Panc1 (cell line): Measurements from ENCODE around the gene ZBTB40. TPM values are rescaled to one million over a fixed set of nuclear protein-coding genes. Genes with fewer than 3 reads are reported as not detected.

Experiments
- ATAC-seq: fragments of 200-7000 bp; cut with Tn5 transposase; 2 replicates; pipeline ENCODE4 v1.9.1; 2020; ENCODE audit warnings: mild to moderate bottlenecking, moderate library complexity
- BruUV-seq: library from RNA; stranded (reverse); fragments of 400-500 nt; replicated peaks from 2 replicates; lab custom pipeline; 2021; lab: Mats Ljungman, UMichigan
- CTCF ChIA-PET: fragments of 300-600 bp; sonication (Branson Sonifier 250); formaldehyde crosslinking; loops from one replicate; lab custom pipeline; 2022; ENCODE audit warnings: antibody characterized with exemption; lab: Charles Lee
- POLR2A ChIA-PET: fragments of 300-600 bp; sonication (Branson Sonifier 250); formaldehyde crosslinking; loops from one replicate; lab custom pipeline; 2022; ENCODE audit warnings: antibody characterized with exemption; lab: Charles Lee
- DNase-seq: peaks from one replicate; pipeline ENCODE4 v3.0.0-alpha.2; 2010; ENCODE audit warnings: low read depth, low spot score
- H3K27ac ChIP-seq: 2 replicates; pipeline ENCODE4 v1.5.1; 2011; ENCODE audit warnings: mild to moderate bottlenecking, low read length, inconsistent platforms
- H3K27me3 ChIP-seq: fragments of 200-500 bp; sonication (Bioruptor generic); 2 replicates; pipeline ENCODE4 v1.6.0; 2014; ENCODE audit warnings: low read length, inconsistent platforms; ENCODE audit not compliant: control insufficient read depth, insufficient read depth
- H3K36me3 ChIP-seq: fragments of 200-500 bp; sonication (Bioruptor generic); 2 replicates; pipeline ENCODE4 v1.5.1; 2014; ENCODE audit warnings: inconsistent platforms, mild to moderate bottlenecking, low read length, moderate library complexity; ENCODE audit not compliant: control insufficient read depth, insufficient read depth
- H3K4me1 ChIP-seq: 2 replicates; pipeline ENCODE4 v1.5.1; 2011; ENCODE audit warnings: inconsistent platforms, mild to moderate bottlenecking, low read length, moderate library complexity; ENCODE audit not compliant: control insufficient read depth, insufficient read depth
- H3K4me3 ChIP-seq, 2 experiments: 2 replicates each; pipeline ENCODE4 v1.5.1; 2011 to 2012; ENCODE audit warnings: low read depth in 2 of 2, low read length in 2 of 2, mild to moderate bottlenecking in 2 of 2, inconsistent platforms in 1 of 2, moderate library complexity in 1 of 2
- H3K9me3 ChIP-seq: fragments of 200-500 bp; sonication (Bioruptor generic); 2 replicates; pipeline ENCODE4 v1.5.1; 2014; ENCODE audit warnings: low read depth, mild to moderate bottlenecking, inconsistent platforms, low read length, moderate library complexity; ENCODE audit not compliant: control insufficient read depth, insufficient read depth
- CTCF ChIP-seq: fragments of 450-650 bp; IDR thresholded peaks from 2 replicates; pipeline ENCODE4 v1.5.1; 2017; ENCODE audit warnings: mild to moderate bottlenecking
- POLR2AphosphoS5 ChIP-seq: IDR thresholded peaks from 2 replicates; pipeline ENCODE4 v1.6.1; 2012; ENCODE audit warnings: mild to moderate bottlenecking, low read depth, low read length, moderate library complexity
- REST ChIP-seq, 2 experiments: IDR thresholded peaks; 2 replicates each; pipeline ENCODE4 v1.6.1; 2011 to 2012; ENCODE audit warnings: low read depth in 2 of 2, control low read depth in 1 of 2, low read length in 1 of 2, mild to moderate bottlenecking in 1 of 2, moderate library complexity in 1 of 2; ENCODE audit not compliant: insufficient read depth in 1 of 2
- SIN3A ChIP-seq: IDR thresholded peaks from 2 replicates; pipeline ENCODE4 v1.6.1; 2012; ENCODE audit warnings: low read depth, mild to moderate bottlenecking, low read length, moderate library complexity, borderline replicate concordance; ENCODE audit not compliant: insufficient read depth
- TCF7L2 ChIP-seq: IDR thresholded peaks from 2 replicates; pipeline ENCODE4 v1.6.1; 2011; ENCODE audit warnings: mild to moderate bottlenecking, low read depth, low read length, inconsistent platforms
- in situ Hi-C: cut with HindIII; loops from 2 replicates; pipeline ENCODE4 v1.10.0; 2016; ENCODE audit warnings: low sequenced_read_pairs, low pct_unique_long_range_greater_than_20kb
- intact Hi-C: fragments of 100-400 bp; cut with micrococcal nuclease; formaldehyde crosslinking; loops from one replicate; pipeline ENCODE4 v1.10.0; 2022; ENCODE audit not compliant: unreplicated experiment
- total RNA-seq: library from RNA; stranded (reverse); gene quantifications from one replicate; pipeline ENCODE4 v1.2.1, GENCODE V29; 2021; ENCODE audit not compliant: unreplicated experiment

The ZBTB40 gene
- total RNA-seq, 1 experiment from 2014 or later, result 24.3 TPM

- no peak for ATAC-seq
- in situ Hi-C loops (no loop called here), intact Hi-C loops (no loop called here)
- TF ChIP-seq CTCF (no peak), POLR2AphosphoS5 (no peak), SIN3A (no peak), TCF7L2 (no peak), REST (IDR thresholded peaks at IDR 0.05; ENCODE audit: insufficient read depth in 1 of 2, low read depth in 2 of 2, low read length in 1 of 2) (no peak)
- H3K36me3 ChIP-seq, result peaks cover 21% of the 10 kb centered on the region
- no peak for DNase-seq
- BruUV-seq, result no TSS peak
- H3K27me3 ChIP-seq, result no peaks in the 10 kb centered on the region
- ChIA-PET CTCF (no interaction called here), POLR2A (no interaction called here)
- no peak overlapping the region for H3K27ac ChIP-seq
- no peaks in the 10 kb centered on the region for H3K4me1 ChIP-seq
- H3K9me3 ChIP-seq, result no peaks in the 10 kb centered on the region
- H3K4me3 ChIP-seq, result no peak overlapping the region
Measured at GRCh38 chr1:22521692-22522091, 70.0 kb downstream of the ZBTB40 start.

GRCh38 chr1:22522221-22522743, 70.6 kb downstream of the ZBTB40 start:
- DNase-seq (no peak), ATAC-seq (no peak)
- Histone ChIP-seq H3K27me3 (no peaks in the 10 kb centered on the region), H3K36me3 (peaks cover 20% of the 10 kb centered on the region), H3K4me1 (no peaks in the 10 kb centered on the region), H3K9me3 (no peaks in the 10 kb centered on the region), H3K27ac (no peak overlapping the region), H3K4me3 (no peak overlapping the region)
- ChIA-PET CTCF (no interaction called here), POLR2A (no interaction called here)
- in situ Hi-C loops (no loop called here), intact Hi-C loops (no loop called here)
- TF ChIP-seq POLR2AphosphoS5, result no peak
- no peak for TF ChIP-seq CTCF
- no peak for TF ChIP-seq SIN3A
- TF ChIP-seq REST (IDR thresholded peaks at IDR 0.05; ENCODE audit: insufficient read depth in 1 of 2, low read depth in 2 of 2, low read length in 1 of 2), result no peak
- BruUV-seq, result no TSS peak
